ENCODE results near the gene DLG2.

The DLG2 gene

DNA sequence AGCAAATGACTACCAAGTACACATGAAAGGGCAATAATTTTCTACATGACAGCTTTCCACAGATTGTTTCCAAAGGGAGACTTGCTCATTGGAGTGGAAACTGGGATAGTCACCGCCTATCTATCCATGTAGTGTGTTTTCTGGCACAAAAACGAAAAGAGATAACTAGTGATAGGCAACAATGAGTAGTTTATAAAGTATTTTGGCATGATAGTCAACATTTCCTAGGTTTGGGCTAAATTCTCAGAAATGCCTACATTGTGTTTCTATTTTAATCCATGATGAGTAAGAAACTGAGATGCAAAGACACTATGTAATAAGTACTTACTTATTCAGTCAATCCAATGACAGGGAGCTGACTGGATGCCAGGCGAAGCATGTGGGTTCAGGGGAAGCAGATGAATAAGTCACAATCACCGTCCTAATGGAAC lies 1129.1 kb downstream of the DLG2 start:
- Histone ChIP-seq H3K4me3 (ENCODE audit: low read depth, low read length) (no peak overlapping the region), H3K4me1 (ENCODE audit: control insufficient read depth, insufficient read depth, low read length) (no peaks in the 10 kb centered on the region), H3K9ac (ENCODE audit: low read depth, low read length) (no peak overlapping the region), H3K36me3 (ENCODE audit: control insufficient read depth, insufficient read depth, low read length) (no peaks in the 10 kb centered on the region), H3K27me3 (ENCODE audit: control insufficient read depth, insufficient read depth, low read length) (no peaks in the 10 kb centered on the region), H3K9me3 (ENCODE audit: control insufficient read depth, insufficient read depth, low read length) (no peaks in the 10 kb centered on the region)

DNA sequence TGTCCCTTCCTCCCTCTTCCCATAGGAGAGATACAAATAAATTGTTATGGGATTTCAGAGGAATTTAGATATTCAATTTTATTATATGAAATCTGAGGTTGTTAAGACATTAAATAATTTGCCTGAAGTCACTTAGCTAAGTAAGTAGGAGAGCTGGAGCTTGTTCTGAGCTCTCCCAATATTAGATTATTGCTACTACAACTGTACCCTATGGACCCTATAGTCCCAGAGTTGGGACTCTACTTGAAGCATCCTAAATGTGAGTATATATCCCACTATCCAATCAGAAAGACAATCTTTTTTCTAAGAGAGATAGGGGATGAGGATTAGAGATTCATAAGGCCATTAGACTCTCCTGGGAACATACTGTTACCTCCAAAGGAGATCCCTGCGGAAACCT lies 1130.0 kb downstream of the DLG2 start:
- Histone ChIP-seq H3K9ac (ENCODE audit: low read depth, low read length) (no peak overlapping the region), H3K4me1 (ENCODE audit: control insufficient read depth, insufficient read depth, low read length) (no peaks in the 10 kb centered on the region), H3K36me3 (ENCODE audit: control insufficient read depth, insufficient read depth, low read length) (no peaks in the 10 kb centered on the region), H3K9me3 (ENCODE audit: control insufficient read depth, insufficient read depth, low read length) (no peaks in the 10 kb centered on the region), H3K4me3 (ENCODE audit: low read depth, low read length) (no peak overlapping the region), H3K27me3 (ENCODE audit: control insufficient read depth, insufficient read depth, low read length) (no peaks in the 10 kb centered on the region)

DNA sequence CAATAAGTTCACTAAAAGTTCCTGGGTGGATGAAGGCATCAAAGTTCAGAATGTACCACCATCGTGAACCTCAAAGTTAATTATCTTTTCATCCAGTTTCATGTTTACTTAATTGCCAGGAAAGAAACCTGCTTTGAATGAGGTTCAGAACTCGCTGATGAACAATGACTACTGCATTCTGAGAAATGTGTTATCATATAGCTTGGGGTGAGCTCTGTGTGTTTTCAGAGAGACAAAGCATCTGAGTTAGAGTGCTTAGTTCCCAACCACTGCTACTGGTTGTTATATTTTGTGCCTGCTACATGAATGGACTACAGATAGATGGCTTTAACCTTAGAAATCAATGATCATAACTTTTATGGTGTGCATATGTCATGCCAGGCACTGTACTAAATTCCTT lies 1131.0 kb downstream of the DLG2 start:
- Histone ChIP-seq H3K27me3 (ENCODE audit: control insufficient read depth, insufficient read depth, low read length) (no peaks in the 10 kb centered on the region), H3K9me3 (ENCODE audit: control insufficient read depth, insufficient read depth, low read length) (no peaks in the 10 kb centered on the region), H3K36me3 (ENCODE audit: control insufficient read depth, insufficient read depth, low read length) (no peaks in the 10 kb centered on the region), H3K9ac (ENCODE audit: low read depth, low read length) (no peak overlapping the region), H3K4me3 (ENCODE audit: low read depth, low read length) (no peak overlapping the region), H3K4me1 (ENCODE audit: control insufficient read depth, insufficient read depth, low read length) (no peaks in the 10 kb centered on the region)

DNA sequence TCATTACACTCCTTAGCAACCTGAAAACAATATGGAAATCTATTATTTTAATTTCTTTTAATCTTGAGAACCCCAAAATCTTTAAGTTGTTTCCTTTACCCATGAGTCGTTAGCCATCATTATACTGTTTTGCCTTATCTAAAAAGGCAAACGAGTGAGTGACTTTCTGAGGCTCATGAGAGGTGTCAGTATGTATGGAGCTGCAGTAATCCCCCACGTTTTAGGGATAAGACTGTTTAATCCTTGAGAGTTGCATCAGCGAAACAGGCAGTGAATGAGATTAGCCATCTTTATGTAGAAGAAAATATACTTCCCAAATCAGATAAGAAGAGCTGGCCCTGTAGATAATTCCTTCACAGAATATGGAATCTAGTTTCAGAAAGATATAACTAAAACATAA lies 1147.0 kb downstream of the DLG2 start:
- Histone ChIP-seq H3K4me3 (ENCODE audit: low read depth, low read length) (no peak overlapping the region), H3K4me1 (ENCODE audit: control insufficient read depth, insufficient read depth, low read length) (no peaks in the 10 kb centered on the region), H3K27me3 (ENCODE audit: control insufficient read depth, insufficient read depth, low read length) (no peaks in the 10 kb centered on the region), H3K36me3 (ENCODE audit: control insufficient read depth, insufficient read depth, low read length) (no peaks in the 10 kb centered on the region), H3K9me3 (ENCODE audit: control insufficient read depth, insufficient read depth, low read length) (no peaks in the 10 kb centered on the region), H3K9ac (ENCODE audit: low read depth, low read length) (no peak overlapping the region)

DNA sequence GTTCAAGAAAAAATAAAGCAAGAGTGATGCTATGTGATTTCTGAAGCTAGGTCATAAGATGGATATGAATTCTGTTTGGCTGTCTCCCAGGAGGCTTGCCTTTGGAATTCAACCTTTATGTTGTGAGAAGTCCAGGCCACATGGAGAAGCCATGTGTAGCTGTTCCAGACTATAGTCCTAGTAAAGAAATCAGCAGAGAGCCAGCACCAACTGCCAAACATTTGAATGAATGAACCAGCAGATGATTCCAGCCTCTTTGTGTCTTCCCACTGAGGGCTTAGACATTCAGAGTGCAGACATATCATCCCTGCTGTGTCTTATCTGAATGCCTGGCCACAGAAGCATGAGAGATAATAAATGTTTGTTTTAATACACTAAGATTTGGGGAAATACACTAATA lies 1150.6 kb downstream of the DLG2 start:
- no peaks in the 10 kb centered on the region for H3K36me3 ChIP-seq (ENCODE audit: control insufficient read depth, insufficient read depth, low read length)
- no peak overlapping the region for H3K9ac ChIP-seq (ENCODE audit: low read depth, low read length)
- H3K4me1 ChIP-seq (ENCODE audit: control insufficient read depth, insufficient read depth, low read length) = peaks cover 7% of the 10 kb centered on the region
- no peaks in the 10 kb centered on the region for H3K27me3 ChIP-seq (ENCODE audit: control insufficient read depth, insufficient read depth, low read length)
- no peaks in the 10 kb centered on the region for H3K9me3 ChIP-seq (ENCODE audit: control insufficient read depth, insufficient read depth, low read length)
- no peak overlapping the region for H3K4me3 ChIP-seq (ENCODE audit: low read depth, low read length)

DNA sequence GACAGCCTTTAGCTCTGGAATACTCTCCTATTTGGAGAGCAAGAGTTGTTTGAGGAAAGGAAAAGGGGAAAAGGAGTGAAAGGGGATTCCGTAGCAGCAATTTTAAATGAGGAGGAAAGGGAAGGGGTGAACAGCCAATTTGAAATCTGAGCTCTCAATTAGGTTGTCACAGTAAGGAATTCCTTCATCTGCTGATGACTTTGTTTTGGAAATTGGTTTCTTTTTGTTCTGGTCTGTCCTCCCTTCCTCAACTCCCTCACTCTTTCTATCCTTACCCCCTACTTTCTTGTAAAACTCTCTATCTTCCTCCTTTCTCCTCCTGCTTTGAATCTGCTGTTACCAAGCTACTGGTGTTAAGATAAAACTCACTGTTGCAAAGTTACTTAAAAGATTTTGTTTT lies 1155.6 kb downstream of the DLG2 start:
- Histone ChIP-seq H3K4me3 (ENCODE audit: low read depth, low read length) (peak overlapping the region; percentile 9), H3K9ac (ENCODE audit: low read depth, low read length) (no peak overlapping the region), H3K36me3 (ENCODE audit: control insufficient read depth, insufficient read depth, low read length) (no peaks in the 10 kb centered on the region), H3K9me3 (ENCODE audit: control insufficient read depth, insufficient read depth, low read length) (no peaks in the 10 kb centered on the region), H3K27me3 (ENCODE audit: control insufficient read depth, insufficient read depth, low read length) (no peaks in the 10 kb centered on the region), H3K4me1 (ENCODE audit: control insufficient read depth, insufficient read depth, low read length) (peaks cover 7% of the 10 kb centered on the region)

DNA sequence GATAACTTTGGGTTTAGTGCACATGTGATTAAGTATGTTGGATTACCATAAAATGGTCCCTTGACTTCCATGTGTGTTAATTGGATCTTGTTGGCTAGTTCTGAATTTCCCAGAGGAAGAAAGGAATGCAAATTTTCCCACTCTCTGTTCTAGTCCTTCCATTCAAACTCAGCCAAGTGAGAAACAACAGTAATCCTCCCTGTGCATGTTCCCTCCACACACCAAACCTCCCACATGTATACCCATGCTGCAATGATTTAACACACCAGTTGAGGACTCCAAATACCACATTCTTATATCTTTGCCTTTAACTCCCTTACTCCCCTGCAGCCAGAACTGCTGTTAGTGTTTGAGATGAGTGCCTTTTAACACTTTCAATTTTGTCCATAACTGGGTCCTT lies 1158.9 kb downstream of the DLG2 start:
- Histone ChIP-seq H3K27me3 (ENCODE audit: control insufficient read depth, insufficient read depth, low read length) (no peaks in the 10 kb centered on the region), H3K4me3 (ENCODE audit: low read depth, low read length) (no peak overlapping the region), H3K9me3 (ENCODE audit: control insufficient read depth, insufficient read depth, low read length) (no peaks in the 10 kb centered on the region), H3K4me1 (ENCODE audit: control insufficient read depth, insufficient read depth, low read length) (peaks cover 7% of the 10 kb centered on the region), H3K9ac (ENCODE audit: low read depth, low read length) (no peak overlapping the region), H3K36me3 (ENCODE audit: control insufficient read depth, insufficient read depth, low read length) (no peaks in the 10 kb centered on the region)

DNA sequence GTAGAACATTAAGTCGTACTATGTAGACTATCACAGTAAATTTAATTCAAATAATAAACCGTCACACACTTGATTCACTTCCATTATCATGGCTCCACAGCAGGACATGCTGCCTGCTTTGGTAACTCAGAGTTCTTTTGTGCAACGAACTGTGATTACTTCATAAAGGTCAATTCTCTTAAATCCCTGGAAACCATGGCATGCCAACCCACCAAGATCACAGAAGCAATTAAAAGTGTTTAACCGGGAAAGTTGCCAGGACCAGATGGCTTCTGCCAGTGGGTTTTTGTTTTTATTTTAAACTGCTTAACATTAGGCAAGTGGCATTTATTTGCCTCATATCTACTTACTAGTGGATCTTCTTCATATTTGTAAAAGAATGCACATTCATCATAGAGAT lies 1162.1 kb downstream of the DLG2 start:
- H3K36me3 ChIP-seq (ENCODE audit: control insufficient read depth, insufficient read depth, low read length) = no peaks in the 10 kb centered on the region
- no peaks in the 10 kb centered on the region for H3K27me3 ChIP-seq (ENCODE audit: control insufficient read depth, insufficient read depth, low read length)
- no peak overlapping the region for H3K9ac ChIP-seq (ENCODE audit: low read depth, low read length)
- no peaks in the 10 kb centered on the region for H3K9me3 ChIP-seq (ENCODE audit: control insufficient read depth, insufficient read depth, low read length)
- H3K4me3 ChIP-seq (ENCODE audit: low read depth, low read length) = no peak overlapping the region
- no peaks in the 10 kb centered on the region for H3K4me1 ChIP-seq (ENCODE audit: control insufficient read depth, insufficient read depth, low read length)

DNA sequence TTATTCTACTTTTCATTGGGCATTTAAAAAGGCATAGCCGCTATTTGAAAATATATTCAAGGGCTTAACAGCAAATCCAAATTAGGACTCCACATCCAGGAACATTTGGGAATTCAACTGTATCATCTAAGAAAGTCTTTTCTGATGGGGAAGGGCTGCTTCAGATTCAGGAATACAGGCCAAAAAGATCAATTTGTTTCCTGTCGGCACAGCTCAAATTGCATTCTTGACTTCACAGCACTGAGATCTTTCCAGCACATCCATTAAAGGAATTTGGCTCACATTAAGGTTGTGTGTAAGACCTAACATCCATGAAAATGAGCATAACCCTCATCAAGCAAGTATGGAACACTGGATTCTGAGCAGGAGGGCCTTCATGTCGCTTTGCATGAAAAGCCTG lies 1171.5 kb downstream of the DLG2 start:
- H3K9ac ChIP-seq (ENCODE audit: low read depth, low read length) = no peak overlapping the region
- H3K4me3 ChIP-seq (ENCODE audit: low read depth, low read length) = no peak overlapping the region
- H3K27me3 ChIP-seq (ENCODE audit: control insufficient read depth, insufficient read depth, low read length) = no peaks in the 10 kb centered on the region
- H3K4me1 ChIP-seq (ENCODE audit: control insufficient read depth, insufficient read depth, low read length) = no peaks in the 10 kb centered on the region
- no peaks in the 10 kb centered on the region for H3K9me3 ChIP-seq (ENCODE audit: control insufficient read depth, insufficient read depth, low read length)
- H3K36me3 ChIP-seq (ENCODE audit: control insufficient read depth, insufficient read depth, low read length) = no peaks in the 10 kb centered on the region

DNA sequence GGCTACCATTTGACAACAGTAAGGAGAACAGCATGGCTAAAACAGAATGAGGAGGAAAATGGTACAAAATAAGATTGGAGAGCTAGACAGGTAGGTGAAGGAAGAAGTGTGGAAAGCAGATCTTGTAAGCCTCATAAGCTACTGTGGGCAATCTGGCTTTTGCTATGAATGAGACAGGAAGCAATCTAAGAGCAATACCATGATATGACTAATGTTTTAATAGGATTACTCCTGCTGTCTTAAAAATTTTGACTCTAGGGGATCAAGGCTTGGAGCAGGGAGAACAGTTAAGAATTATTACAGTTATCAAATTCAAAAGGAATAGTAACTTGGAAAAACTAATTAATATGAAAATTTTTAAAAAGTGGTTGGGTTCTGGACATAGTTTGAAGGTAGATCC lies 1174.9 kb downstream of the DLG2 start:
- Histone ChIP-seq H3K27me3 (ENCODE audit: control insufficient read depth, insufficient read depth, low read length) (no peaks in the 10 kb centered on the region), H3K4me3 (ENCODE audit: low read depth, low read length) (no peak overlapping the region), H3K9ac (ENCODE audit: low read depth, low read length) (no peak overlapping the region), H3K36me3 (ENCODE audit: control insufficient read depth, insufficient read depth, low read length) (no peaks in the 10 kb centered on the region), H3K4me1 (ENCODE audit: control insufficient read depth, insufficient read depth, low read length) (no peaks in the 10 kb centered on the region), H3K9me3 (ENCODE audit: control insufficient read depth, insufficient read depth, low read length) (no peaks in the 10 kb centered on the region)

DNA sequence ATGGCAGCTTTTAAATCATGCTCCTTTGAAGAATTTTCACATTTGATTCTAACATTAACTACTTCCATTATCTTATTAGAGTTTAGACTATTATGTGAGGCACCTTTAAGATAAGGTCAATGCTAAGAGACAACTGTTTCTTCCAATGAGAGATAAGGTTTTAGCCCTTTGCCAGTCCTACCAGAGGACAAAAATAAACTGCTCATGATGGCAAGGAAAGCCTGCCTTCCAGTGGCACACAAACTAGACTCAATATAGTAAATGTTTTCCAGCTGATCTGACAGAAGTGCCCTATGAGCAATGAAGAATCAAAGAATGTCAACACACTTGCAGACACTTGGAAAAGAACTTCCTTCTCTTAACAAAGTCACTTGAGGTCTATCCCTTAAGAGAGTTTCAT lies 1188.6 kb downstream of the DLG2 start:
- Histone ChIP-seq H3K4me3 (ENCODE audit: low read depth, low read length) (no peak overlapping the region), H3K27me3 (ENCODE audit: control insufficient read depth, insufficient read depth, low read length) (peaks cover 2% of the 10 kb centered on the region), H3K9ac (ENCODE audit: low read depth, low read length) (no peak overlapping the region), H3K9me3 (ENCODE audit: control insufficient read depth, insufficient read depth, low read length) (no peaks in the 10 kb centered on the region), H3K36me3 (ENCODE audit: control insufficient read depth, insufficient read depth, low read length) (no peaks in the 10 kb centered on the region), H3K4me1 (ENCODE audit: control insufficient read depth, insufficient read depth, low read length) (peaks cover 14% of the 10 kb centered on the region)

DNA sequence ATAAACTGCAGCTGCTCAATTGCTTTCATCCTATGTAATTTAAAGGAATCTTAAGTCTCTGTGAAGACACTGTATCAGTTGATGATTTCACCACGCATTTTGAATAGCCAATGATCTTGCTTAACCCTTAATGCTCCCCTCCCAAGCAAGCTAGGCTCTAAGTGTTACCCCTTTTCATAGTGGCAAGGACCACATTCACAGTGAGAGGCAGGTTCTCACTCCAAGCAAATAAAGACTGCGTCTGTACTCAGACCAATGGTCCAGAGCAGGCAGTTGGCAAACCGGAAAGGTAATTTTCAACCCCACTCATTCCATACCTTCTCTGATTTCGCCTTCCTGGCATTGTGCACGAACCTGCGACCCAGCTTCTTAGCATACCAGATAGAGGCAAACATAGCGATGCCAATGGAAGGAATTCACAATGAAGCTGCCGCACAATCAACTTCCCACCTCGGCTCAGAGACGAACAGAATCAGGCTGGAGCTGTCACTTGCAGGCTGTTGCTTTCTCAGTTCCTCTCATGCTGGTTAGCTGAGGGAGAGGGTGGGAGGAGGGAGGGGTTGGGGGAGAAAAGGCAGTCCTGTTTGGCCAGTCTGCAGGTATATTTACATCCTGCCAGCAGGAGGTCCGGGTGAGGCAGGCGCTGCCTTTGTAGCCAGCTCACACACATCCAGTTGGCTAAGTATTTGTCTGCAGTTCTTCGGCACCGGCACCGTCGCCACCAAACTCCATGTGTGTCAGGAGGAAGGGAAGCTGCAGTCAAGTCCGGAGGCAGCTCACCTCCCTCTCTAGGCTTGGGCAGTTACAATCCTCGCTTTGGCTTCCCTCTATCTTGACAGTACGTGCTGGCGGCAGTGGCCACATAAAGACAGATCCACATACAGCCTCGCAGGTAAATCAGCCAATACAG lies 1189.8 kb downstream of the DLG2 start:
- Histone ChIP-seq H3K4me3 (ENCODE audit: low read depth, low read length) (peak overlapping the region; percentile 59), H3K9ac (ENCODE audit: low read depth, low read length) (no peak overlapping the region)

More for the DNA sequence above, 1189.8 kb downstream of the DLG2 start:
- H3K27me3 ChIP-seq (ENCODE audit: control insufficient read depth, insufficient read depth, low read length) = peaks cover 2% of the 10 kb centered on the region
- peaks cover 14% of the 10 kb centered on the region for H3K4me1 ChIP-seq (ENCODE audit: control insufficient read depth, insufficient read depth, low read length)
- no peaks in the 10 kb centered on the region for H3K9me3 ChIP-seq (ENCODE audit: control insufficient read depth, insufficient read depth, low read length)
- H3K36me3 ChIP-seq (ENCODE audit: control insufficient read depth, insufficient read depth, low read length) = no peaks in the 10 kb centered on the region
